ENCODE data around the gene VOPP1.

- TF ChIP-seq MEIS2 (CRISPR knock-in tag; IDR thresholded peaks at IDR 0.05) (no peak), CBX5 (CRISPR knock-in tag; IDR thresholded peaks at IDR 0.05; ENCODE audit: borderline replicate concordance) (no peak), EHMT2 (IDR thresholded peaks at IDR 0.05; ENCODE audit: borderline replicate concordance, low read depth, low read length) (no peak), FOXM1 (CRISPR knock-in tag; IDR thresholded peaks at IDR 0.05) (no peak), SP1 (IDR thresholded peaks at IDR 0.05) (no peak), SP1 (CRISPR knock-in tag; IDR thresholded peaks at IDR 0.05) (no peak)
- TF ChIP-seq, protein P1, sequence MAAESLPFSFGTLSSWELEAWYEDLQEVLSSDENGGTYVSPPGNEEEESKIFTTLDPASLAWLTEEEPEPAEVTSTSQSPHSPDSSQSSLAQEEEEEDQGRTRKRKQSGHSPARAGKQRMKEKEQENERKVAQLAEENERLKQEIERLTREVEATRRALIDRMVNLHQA (CRISPR knock-in tag; IDR thresholded peaks at IDR 0.05): no peak
- TF ChIP-seq, protein P2, sequence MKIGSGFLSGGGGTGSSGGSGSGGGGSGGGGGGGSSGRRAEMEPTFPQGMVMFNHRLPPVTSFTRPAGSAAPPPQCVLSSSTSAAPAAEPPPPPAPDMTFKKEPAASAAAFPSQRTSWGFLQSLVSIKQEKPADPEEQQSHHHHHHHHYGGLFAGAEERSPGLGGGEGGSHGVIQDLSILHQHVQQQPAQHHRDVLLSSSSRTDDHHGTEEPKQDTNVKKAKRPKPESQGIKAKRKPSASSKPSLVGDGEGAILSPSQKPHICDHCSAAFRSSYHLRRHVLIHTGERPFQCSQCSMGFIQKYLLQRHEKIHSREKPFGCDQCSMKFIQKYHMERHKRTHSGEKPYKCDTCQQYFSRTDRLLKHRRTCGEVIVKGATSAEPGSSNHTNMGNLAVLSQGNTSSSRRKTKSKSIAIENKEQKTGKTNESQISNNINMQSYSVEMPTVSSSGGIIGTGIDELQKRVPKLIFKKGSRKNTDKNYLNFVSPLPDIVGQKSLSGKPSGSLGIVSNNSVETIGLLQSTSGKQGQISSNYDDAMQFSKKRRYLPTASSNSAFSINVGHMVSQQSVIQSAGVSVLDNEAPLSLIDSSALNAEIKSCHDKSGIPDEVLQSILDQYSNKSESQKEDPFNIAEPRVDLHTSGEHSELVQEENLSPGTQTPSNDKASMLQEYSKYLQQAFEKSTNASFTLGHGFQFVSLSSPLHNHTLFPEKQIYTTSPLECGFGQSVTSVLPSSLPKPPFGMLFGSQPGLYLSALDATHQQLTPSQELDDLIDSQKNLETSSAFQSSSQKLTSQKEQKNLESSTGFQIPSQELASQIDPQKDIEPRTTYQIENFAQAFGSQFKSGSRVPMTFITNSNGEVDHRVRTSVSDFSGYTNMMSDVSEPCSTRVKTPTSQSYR (CRISPR knock-in tag; IDR thresholded peaks at IDR 0.05; ENCODE audit: borderline replicate concordance): no peak
Observed at GRCh38 chr7:55594870-55595269, 22.6 kb upstream of the VOPP1 start.

Data from HepG2 (cell line).